HG03159 (cell line): ENCODE results near the gene NUP214.

Experiments
- ATAC-seq: cut with Tn5 transposase; IDR thresholded peaks from one replicate; pipeline ENCODE4 v1.9.1; 2021; ENCODE audit warnings: mild to moderate bottlenecking, moderate library complexity; ENCODE audit not compliant: unreplicated experiment

Gene NUP214

GRCh38 chr9:131274674-131275331 lies 149.4 kb downstream of the NUP214 start:
- no peak for ATAC-seq

GRCh38 chr9:131275332-131276093 lies 150.1 kb downstream of the NUP214 start:
- ATAC-seq: no peak

GRCh38 chr9:131276094-131276888 lies 150.9 kb downstream of the NUP214 start, which contains the start of gene FAM78A:
Gene FAM78A, minus strand, starts transcription at chr9:131276510. Its CDS starts 331 bp downstream, at chr9:131276179.
- no peak for ATAC-seq

GRCh38 chr9:131276891-131277286 lies 151.5 kb downstream of the NUP214 start:
- ATAC-seq: no peak

- no peak for ATAC-seq
Measured at GRCh38 chr9:131277287-131277909, 152.0 kb downstream of the NUP214 start.

- no peak for ATAC-seq
Measured at GRCh38 chr9:131277910-131278701, 152.7 kb downstream of the NUP214 start.

GRCh38 chr9:131278702-131279111 lies 153.3 kb downstream of the NUP214 start:
- no peak for ATAC-seq

- ATAC-seq: no peak
Measured at GRCh38 chr9:131279196-131279862, 153.9 kb downstream of the NUP214 start.

- ATAC-seq: no peak
Measured at GRCh38 chr9:131279863-131280570, 154.6 kb downstream of the NUP214 start.

- no peak for ATAC-seq
Measured at GRCh38 chr9:131280660-131281059, 155.3 kb downstream of the NUP214 start.

GRCh38 chr9:131281119-131281965 lies 156.0 kb downstream of the NUP214 start:
- no peak for ATAC-seq

- ATAC-seq: no peak
Measured at GRCh38 chr9:131282175-131282574, 156.8 kb downstream of the NUP214 start.

GRCh38 chr9:131282688-131283422 lies 157.5 kb downstream of the NUP214 start:
- ATAC-seq: no peak
